BE2C (cell line): ENCODE measurements around the gene MYOZ2.
"Not testable (repeated sequence)": the region's sequence is repeated elsewhere in the genome, so short reads cannot be mapped to it uniquely, and the experiment has no call there.

Source experiments
- DNase-seq: peaks from one replicate; pipeline ENCODE4 v3.0.0-alpha.2; 2020
- H3K27me3 ChIP-seq: fragments of 250-450 bp; sonication (Bioruptor Pico); 2 replicates; pipeline ENCODE4 v1.5.1; 2020; ENCODE audit warnings: mild to moderate bottlenecking
- H3K36me3 ChIP-seq: fragments of 250-450 bp; sonication (Bioruptor Pico); 2 replicates; pipeline ENCODE4 v1.5.1; 2020; ENCODE audit warnings: mild to moderate bottlenecking
- H3K4me1 ChIP-seq: fragments of 250-450 bp; sonication (Bioruptor Pico); 2 replicates; pipeline ENCODE4 v1.5.1; 2020
- H3K4me3 ChIP-seq: 2 replicates; pipeline ENCODE4 v1.5.1; 2011; ENCODE audit warnings: low read depth, low read length
- H3K9me3 ChIP-seq: fragments of 250-450 bp; sonication (Bioruptor Pico); 2 replicates; pipeline ENCODE4 v1.5.1; 2020
- TF ChIP-seq, protein P1 (sequence below): IDR thresholded peaks from 2 replicates; pipeline ENCODE4 v1.5.1; 2012; ENCODE audit warnings: mild to moderate bottlenecking, low read depth, low read length

Gene MYOZ2

DNA sequence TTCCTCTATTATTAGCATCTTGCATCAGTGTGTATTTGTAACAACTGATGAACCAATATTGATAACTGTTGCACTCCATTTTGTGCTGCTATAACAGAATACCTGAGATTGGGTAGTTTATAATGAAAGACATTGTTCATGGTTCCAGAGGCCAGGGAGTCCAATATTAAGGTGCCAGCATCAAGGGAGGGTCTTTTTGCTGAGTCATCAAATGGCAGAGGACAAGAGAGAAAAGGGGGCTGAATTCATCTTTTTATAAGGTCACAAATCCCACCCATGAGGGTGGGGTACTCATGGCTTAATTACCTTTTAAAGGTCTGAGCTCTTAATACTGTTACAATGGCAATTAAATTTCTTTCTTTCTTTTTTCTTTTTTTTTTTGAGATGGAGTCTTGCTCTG is 7.2 kb downstream of the MYOZ2 start:
- DNase-seq = no peak
- TF ChIP-seq, protein P1, sequence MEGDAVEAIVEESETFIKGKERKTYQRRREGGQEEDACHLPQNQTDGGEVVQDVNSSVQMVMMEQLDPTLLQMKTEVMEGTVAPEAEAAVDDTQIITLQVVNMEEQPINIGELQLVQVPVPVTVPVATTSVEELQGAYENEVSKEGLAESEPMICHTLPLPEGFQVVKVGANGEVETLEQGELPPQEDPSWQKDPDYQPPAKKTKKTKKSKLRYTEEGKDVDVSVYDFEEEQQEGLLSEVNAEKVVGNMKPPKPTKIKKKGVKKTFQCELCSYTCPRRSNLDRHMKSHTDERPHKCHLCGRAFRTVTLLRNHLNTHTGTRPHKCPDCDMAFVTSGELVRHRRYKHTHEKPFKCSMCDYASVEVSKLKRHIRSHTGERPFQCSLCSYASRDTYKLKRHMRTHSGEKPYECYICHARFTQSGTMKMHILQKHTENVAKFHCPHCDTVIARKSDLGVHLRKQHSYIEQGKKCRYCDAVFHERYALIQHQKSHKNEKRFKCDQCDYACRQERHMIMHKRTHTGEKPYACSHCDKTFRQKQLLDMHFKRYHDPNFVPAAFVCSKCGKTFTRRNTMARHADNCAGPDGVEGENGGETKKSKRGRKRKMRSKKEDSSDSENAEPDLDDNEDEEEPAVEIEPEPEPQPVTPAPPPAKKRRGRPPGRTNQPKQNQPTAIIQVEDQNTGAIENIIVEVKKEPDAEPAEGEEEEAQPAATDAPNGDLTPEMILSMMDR = no peak
- Histone ChIP-seq H3K9me3 (no peaks in the 10 kb centered on the region), H3K4me1 (no peaks in the 10 kb centered on the region), H3K4me3 (no peak overlapping the region), H3K27me3 (no peaks in the 10 kb centered on the region), H3K36me3 (no peaks in the 10 kb centered on the region)

DNA sequence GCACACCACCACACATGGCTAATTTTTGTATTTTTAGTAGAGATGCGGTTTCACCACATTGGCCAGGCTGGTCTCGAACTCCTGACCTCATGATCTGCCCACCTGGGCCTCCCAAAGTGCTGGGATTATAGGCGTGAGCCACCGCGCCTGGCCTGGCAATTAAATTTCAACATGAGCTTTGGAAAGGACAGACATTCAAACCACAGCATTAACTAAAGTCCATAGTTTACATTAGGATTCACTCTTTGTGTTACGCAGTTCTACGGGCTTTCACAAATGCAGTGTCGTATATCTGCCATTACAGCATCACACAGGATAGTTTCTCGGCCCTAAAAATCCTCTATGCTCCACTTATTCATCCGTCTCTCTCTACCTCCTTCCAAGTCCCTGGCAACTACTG is 7.7 kb downstream of the MYOZ2 start:
- H3K36me3 ChIP-seq, H3K4me3 ChIP-seq, H3K4me1 ChIP-seq, DNase-seq, H3K27me3 ChIP-seq, H3K9me3 ChIP-seq: not testable (repeated sequence)

DNA sequence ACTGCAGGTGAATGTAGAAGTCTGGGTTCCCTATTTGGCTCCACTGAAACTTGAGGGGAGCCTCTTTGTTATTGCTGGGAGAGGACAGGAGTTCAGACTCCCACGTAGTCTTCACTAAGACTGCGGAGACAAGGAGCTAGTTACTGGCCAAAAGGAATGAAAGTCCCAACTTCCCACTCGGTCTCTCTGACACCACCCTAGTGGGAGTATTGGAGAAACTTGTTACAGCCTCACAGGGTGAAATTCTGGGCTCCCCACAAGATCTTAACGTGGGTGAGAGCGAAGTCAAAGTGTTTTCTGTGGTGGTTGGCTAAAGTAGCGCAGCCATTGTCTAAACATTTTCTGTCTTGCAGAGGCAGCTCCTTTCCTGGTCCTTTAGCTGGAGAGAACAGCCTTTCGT is 13.5 kb downstream of the MYOZ2 start:
- Histone ChIP-seq H3K4me3 (no peak overlapping the region), H3K36me3 (no peaks in the 10 kb centered on the region), H3K4me1 (no peaks in the 10 kb centered on the region), H3K9me3 (no peaks in the 10 kb centered on the region), H3K27me3 (no peaks in the 10 kb centered on the region)
- TF ChIP-seq, protein P1 = no peak
- DNase-seq = no peak

DNA sequence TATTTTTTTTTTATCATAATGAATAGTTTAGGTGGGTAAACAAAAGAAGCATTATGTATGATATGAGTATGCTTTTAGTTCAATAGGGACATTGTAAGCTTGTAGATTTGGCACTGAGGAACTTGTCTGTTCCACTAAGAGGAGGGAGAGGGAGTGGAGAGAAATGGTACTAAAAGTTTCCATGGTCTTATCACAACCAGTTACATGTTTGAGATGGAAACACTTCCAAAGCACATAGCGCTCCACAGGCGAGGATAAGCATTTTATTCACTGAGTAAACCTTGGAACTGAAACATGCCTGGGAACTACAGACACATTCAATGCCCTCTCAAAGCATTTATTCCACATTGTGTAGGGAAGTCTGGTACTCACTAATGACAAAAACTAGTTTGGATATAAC is 15.5 kb downstream of the MYOZ2 start:
- no peaks in the 10 kb centered on the region for H3K27me3 ChIP-seq
- no peaks in the 10 kb centered on the region for H3K9me3 ChIP-seq
- peaks cover 3% of the 10 kb centered on the region; the same call in 1 of the 2 replicates for H3K4me1 ChIP-seq
- no peak overlapping the region for H3K4me3 ChIP-seq
- TF ChIP-seq, protein P1 = no peak
- no peak for DNase-seq
- no peaks in the 10 kb centered on the region for H3K36me3 ChIP-seq

DNA sequence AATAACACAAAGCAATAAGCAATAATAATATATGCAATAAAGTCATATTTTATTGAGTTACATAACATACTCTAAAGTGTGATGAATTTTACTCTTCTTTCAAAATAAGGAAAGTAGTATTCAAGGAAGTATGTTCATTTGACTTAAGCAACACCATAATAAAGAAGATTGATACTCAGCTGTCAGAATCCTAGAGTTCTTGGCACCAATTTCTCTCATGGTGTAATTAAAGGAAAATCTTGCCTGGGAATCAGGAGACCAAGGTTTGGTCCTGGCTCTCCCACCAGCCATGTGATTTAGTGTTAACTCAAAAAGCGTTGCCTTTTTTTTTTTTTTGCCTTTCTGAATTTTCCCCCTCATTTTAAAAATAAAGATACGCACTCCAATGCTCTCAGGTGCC is 17.1 kb downstream of the MYOZ2 start:
- H3K4me3 ChIP-seq = no peak overlapping the region
- DNase-seq = no peak
- H3K36me3 ChIP-seq = no peaks in the 10 kb centered on the region
- H3K27me3 ChIP-seq = no peaks in the 10 kb centered on the region
- H3K4me1 ChIP-seq = peaks cover 3% of the 10 kb centered on the region; the same call in 1 of the 2 replicates
- no peaks in the 10 kb centered on the region for H3K9me3 ChIP-seq
- TF ChIP-seq, protein P1 = no peak

DNA sequence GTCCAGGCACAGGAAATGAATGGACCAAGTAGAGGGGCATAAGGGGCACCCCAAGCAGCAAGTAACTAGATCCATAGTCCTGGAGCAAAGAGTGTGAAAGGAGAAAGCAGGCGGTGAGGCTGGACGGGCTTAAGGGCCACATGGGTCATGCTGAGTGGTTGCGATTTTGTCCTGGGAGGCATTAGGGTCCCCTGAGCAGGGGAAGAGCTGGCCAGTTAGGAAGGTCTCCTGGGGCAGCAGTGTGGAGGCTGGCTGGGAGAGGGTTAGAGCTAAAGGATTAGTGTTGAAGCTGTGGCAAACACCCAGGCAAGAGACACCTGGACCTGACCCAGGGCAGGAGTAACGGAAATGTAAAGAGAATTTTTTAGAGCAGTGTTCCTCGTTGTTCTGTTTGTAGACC is 26.5 kb downstream of the MYOZ2 start:
- TF ChIP-seq, protein P1 = no peak
- no peaks in the 10 kb centered on the region for H3K9me3 ChIP-seq

DNA sequence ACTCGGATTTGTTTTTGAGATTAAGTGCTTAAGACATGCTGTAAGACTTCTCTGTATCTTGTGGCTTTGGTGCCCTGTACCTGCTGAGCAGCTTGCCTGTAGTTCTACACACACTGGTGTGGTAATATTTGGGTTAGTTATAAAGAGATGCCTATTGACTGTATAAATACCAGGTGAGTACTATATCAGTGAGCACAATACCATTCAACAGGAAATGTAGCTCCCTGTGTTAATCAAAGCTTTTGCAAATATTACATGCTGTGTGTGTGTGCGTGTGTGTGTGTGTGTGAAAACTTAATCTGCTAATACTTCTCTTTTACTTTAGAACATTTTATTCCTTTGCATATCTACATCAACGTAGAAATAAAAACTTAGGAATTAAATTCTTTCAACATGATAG is 30.1 kb downstream of the MYOZ2 start:
- Histone ChIP-seq H3K4me3 (no peak overlapping the region), H3K36me3 (no peaks in the 10 kb centered on the region), H3K9me3 (no peaks in the 10 kb centered on the region), H3K4me1 (no peaks in the 10 kb centered on the region), H3K27me3 (no peaks in the 10 kb centered on the region)
- no peak for DNase-seq
- TF ChIP-seq, protein P1 = no peak

More for the DNA sequence above, 26.5 kb downstream of the MYOZ2 start:
- Histone ChIP-seq H3K4me1 (no peaks in the 10 kb centered on the region), H3K27me3 (no peaks in the 10 kb centered on the region), H3K36me3 (no peaks in the 10 kb centered on the region), H3K4me3 (no peak overlapping the region)
- DNase-seq = no peak
